Muscle layer of colon (tissue), 2 donors: ENCODE measurements around the gene CEP112.

Experiments used
- H3K27ac ChIP-seq: one replicate; pipeline ENCODE4 v1.7.0; 2013; ENCODE audit warnings: low read depth, mild to moderate bottlenecking, low read length, moderate library complexity
- H3K27me3 ChIP-seq, 2 donors: one replicate each; pipeline ENCODE4 v1.7.0; 2013; ENCODE audit warnings: low read length in 2 of 2, mild to moderate bottlenecking in 2 of 2; ENCODE audit not compliant: insufficient read depth in 2 of 2, control insufficient read depth in 1 of 2
- H3K36me3 ChIP-seq: one replicate; pipeline ENCODE4 v1.7.0; 2013; ENCODE audit warnings: mild to moderate bottlenecking, low read length; ENCODE audit not compliant: insufficient read depth
- H3K4me1 ChIP-seq: one replicate; pipeline ENCODE4 v1.7.0; 2013; ENCODE audit warnings: mild to moderate bottlenecking, low read length; ENCODE audit not compliant: insufficient read depth
- H3K4me3 ChIP-seq, 2 donors: one replicate each; pipeline ENCODE4 v1.7.0; 2013; ENCODE audit warnings: low read length in 2 of 2, low read depth in 1 of 2, mild to moderate bottlenecking in 1 of 2, moderate library complexity in 1 of 2
- H3K9ac ChIP-seq: one replicate; pipeline ENCODE4 v1.7.0; 2013; ENCODE audit warnings: low read length
- H3K9me3 ChIP-seq: one replicate; pipeline ENCODE4 v1.7.0; 2013; ENCODE audit warnings: mild to moderate bottlenecking, low read length
- donor health status: abdominal sarcoma.
- donor health status: Adenocarcinoma of cecum.

Gene CEP112

GRCh38 chr17:65918916-65919315 lies 273.0 kb downstream of the CEP112 start:
- no peaks in the 10 kb centered on the region for H3K9me3 ChIP-seq
- no peak overlapping the region for H3K4me3 ChIP-seq
- no peaks in the 10 kb centered on the region for H3K36me3 ChIP-seq
- no peaks in the 10 kb centered on the region for H3K4me1 ChIP-seq
- no peak overlapping the region for H3K9ac ChIP-seq
- no peak overlapping the region for H3K27ac ChIP-seq
- no peaks in the 10 kb centered on the region for H3K27me3 ChIP-seq

- Histone ChIP-seq H3K9ac (no peak overlapping the region), H3K9me3 (no peaks in the 10 kb centered on the region), H3K4me1 (no peaks in the 10 kb centered on the region), H3K4me3 (no peak overlapping the region), H3K27me3 (no peaks in the 10 kb centered on the region), H3K27ac (no peak overlapping the region), H3K36me3 (no peaks in the 10 kb centered on the region)
Observed at GRCh38 chr17:65918500-65918899, 273.4 kb downstream of the CEP112 start.

- no peak overlapping the region for H3K27ac ChIP-seq
- H3K4me3 ChIP-seq: no peak overlapping the region
- no peaks in the 10 kb centered on the region for H3K27me3 ChIP-seq
- no peaks in the 10 kb centered on the region for H3K4me1 ChIP-seq
- H3K36me3 ChIP-seq: no peaks in the 10 kb centered on the region
- no peak overlapping the region for H3K9ac ChIP-seq
- H3K9me3 ChIP-seq: no peaks in the 10 kb centered on the region
Observed at GRCh38 chr17:65917560-65917959, 274.4 kb downstream of the CEP112 start.

GRCh38 chr17:65916425-65916824 lies 275.5 kb downstream of the CEP112 start:
- no peak overlapping the region for H3K9ac ChIP-seq
- H3K9me3 ChIP-seq: no peaks in the 10 kb centered on the region
- no peaks in the 10 kb centered on the region for H3K36me3 ChIP-seq
- no peaks in the 10 kb centered on the region for H3K4me1 ChIP-seq
- H3K27ac ChIP-seq: no peak overlapping the region
- H3K4me3 ChIP-seq: no peak overlapping the region
- H3K27me3 ChIP-seq: no peaks in the 10 kb centered on the region

GRCh38 chr17:65914784-65915342 lies 277.1 kb downstream of the CEP112 start:
- Histone ChIP-seq H3K4me3 (no peak overlapping the region), H3K27ac (no peak overlapping the region), H3K4me1 (no peaks in the 10 kb centered on the region), H3K36me3 (no peaks in the 10 kb centered on the region), H3K9ac (no peak overlapping the region), H3K27me3 (no peaks in the 10 kb centered on the region), H3K9me3 (no peaks in the 10 kb centered on the region)

GRCh38 chr17:65913326-65913850 lies 278.5 kb downstream of the CEP112 start:
- no peak overlapping the region for H3K9ac ChIP-seq
- no peaks in the 10 kb centered on the region for H3K4me1 ChIP-seq
- no peaks in the 10 kb centered on the region for H3K9me3 ChIP-seq
- H3K4me3 ChIP-seq: no peak overlapping the region
- no peaks in the 10 kb centered on the region for H3K27me3 ChIP-seq
- no peak overlapping the region for H3K27ac ChIP-seq
- H3K36me3 ChIP-seq: no peaks in the 10 kb centered on the region

- no peaks in the 10 kb centered on the region for H3K27me3 ChIP-seq
- no peak overlapping the region for H3K27ac ChIP-seq
- no peaks in the 10 kb centered on the region for H3K9me3 ChIP-seq
- H3K36me3 ChIP-seq: no peaks in the 10 kb centered on the region
- H3K4me3 ChIP-seq: no peak overlapping the region
- no peak overlapping the region for H3K9ac ChIP-seq
- no peaks in the 10 kb centered on the region for H3K4me1 ChIP-seq
Observed at GRCh38 chr17:65910836-65911235, 281.1 kb downstream of the CEP112 start.

GRCh38 chr17:65902831-65903522 lies 289.0 kb downstream of the CEP112 start:
- Histone ChIP-seq H3K9me3 (no peaks in the 10 kb centered on the region), H3K4me1 (no peaks in the 10 kb centered on the region), H3K27me3 (no peaks in the 10 kb centered on the region), H3K9ac (no peak overlapping the region), H3K36me3 (no peaks in the 10 kb centered on the region), H3K27ac (no peak overlapping the region), H3K4me3 (no peak overlapping the region)

- Histone ChIP-seq H3K9me3 (no peaks in the 10 kb centered on the region), H3K36me3 (no peaks in the 10 kb centered on the region), H3K4me1 (no peaks in the 10 kb centered on the region), H3K9ac (no peak overlapping the region), H3K4me3 (no peak overlapping the region), H3K27me3 (no peaks in the 10 kb centered on the region), H3K27ac (no peak overlapping the region)
Observed at GRCh38 chr17:65902155-65902554, 289.8 kb downstream of the CEP112 start.

- H3K27me3 ChIP-seq: no peaks in the 10 kb centered on the region
Observed at GRCh38 chr17:65901394-65901793, 290.5 kb downstream of the CEP112 start.

GRCh38 chr17:65900216-65900615 lies 291.7 kb downstream of the CEP112 start:
- H3K4me1 ChIP-seq: no peaks in the 10 kb centered on the region
- no peaks in the 10 kb centered on the region for H3K27me3 ChIP-seq
- H3K9ac ChIP-seq: no peak overlapping the region
- no peak overlapping the region for H3K4me3 ChIP-seq
- no peak overlapping the region for H3K27ac ChIP-seq
- no peaks in the 10 kb centered on the region for H3K36me3 ChIP-seq
- no peaks in the 10 kb centered on the region for H3K9me3 ChIP-seq

More at GRCh38 chr17:65901394-65901793, 290.5 kb downstream of the CEP112 start:
- H3K4me3 ChIP-seq: no peak overlapping the region
- no peaks in the 10 kb centered on the region for H3K36me3 ChIP-seq
- no peak overlapping the region for H3K9ac ChIP-seq
- H3K9me3 ChIP-seq: no peaks in the 10 kb centered on the region
- H3K27ac ChIP-seq: no peak overlapping the region
- H3K4me1 ChIP-seq: no peaks in the 10 kb centered on the region

- no peak overlapping the region for H3K9ac ChIP-seq
- no peak overlapping the region for H3K27ac ChIP-seq
- no peaks in the 10 kb centered on the region for H3K27me3 ChIP-seq
- H3K36me3 ChIP-seq: no peaks in the 10 kb centered on the region
- no peak overlapping the region for H3K4me3 ChIP-seq
- no peaks in the 10 kb centered on the region for H3K4me1 ChIP-seq
- no peaks in the 10 kb centered on the region for H3K9me3 ChIP-seq
Observed at GRCh38 chr17:65898651-65899050, 293.3 kb downstream of the CEP112 start.
